HG02973 (cell line): ENCODE measurements around the gene BFSP1.
A peak's percentile ranks its signal among the peaks of the same experiment; 100 is the strongest.

Experiments
- ATAC-seq: cut with Tn5 transposase; IDR thresholded peaks from one replicate; pipeline ENCODE4 v1.9.1; 2021; ENCODE audit warnings: moderate library complexity; ENCODE audit not compliant: unreplicated experiment

Gene BFSP1

GRCh38 chr20:17524560-17524959 lies 6.6 kb downstream of the BFSP1 start:
- ATAC-seq, result no peak

DNA sequence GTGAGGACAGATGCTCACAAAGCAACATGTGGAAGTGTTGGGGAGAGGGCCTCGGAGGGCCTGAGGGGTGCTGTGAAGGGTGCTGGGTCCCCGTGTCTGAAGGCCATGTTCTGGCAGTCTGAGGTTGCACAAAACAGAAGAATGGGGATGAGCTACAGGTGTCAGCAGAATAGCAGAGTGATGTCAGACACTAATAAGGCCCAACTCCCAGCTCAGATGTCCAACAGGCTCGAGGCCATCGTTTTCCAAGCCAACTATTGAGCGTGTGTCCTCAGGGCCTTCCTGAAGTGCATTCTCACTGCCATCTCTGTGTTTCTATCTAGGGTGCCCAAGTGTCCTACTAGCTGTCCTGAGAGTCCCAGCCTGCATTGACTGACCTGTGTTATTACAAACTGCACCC lies 7.9 kb downstream of the BFSP1 start:
- ATAC-seq, result no peak

GRCh38 chr20:17522528-17522927 lies 8.7 kb downstream of the BFSP1 start:
- ATAC-seq, result no peak

GRCh38 chr20:17520583-17520982 lies 10.6 kb downstream of the BFSP1 start:
- no peak for ATAC-seq

- ATAC-seq, result no peak
Observed at GRCh38 chr20:17519606-17520285, 11.4 kb downstream of the BFSP1 start.

GRCh38 chr20:17518339-17519052 lies 12.7 kb downstream of the BFSP1 start:
- no peak for ATAC-seq

GRCh38 chr20:17515053-17515452 lies 16.1 kb downstream of the BFSP1 start:
- no peak for ATAC-seq

DNA sequence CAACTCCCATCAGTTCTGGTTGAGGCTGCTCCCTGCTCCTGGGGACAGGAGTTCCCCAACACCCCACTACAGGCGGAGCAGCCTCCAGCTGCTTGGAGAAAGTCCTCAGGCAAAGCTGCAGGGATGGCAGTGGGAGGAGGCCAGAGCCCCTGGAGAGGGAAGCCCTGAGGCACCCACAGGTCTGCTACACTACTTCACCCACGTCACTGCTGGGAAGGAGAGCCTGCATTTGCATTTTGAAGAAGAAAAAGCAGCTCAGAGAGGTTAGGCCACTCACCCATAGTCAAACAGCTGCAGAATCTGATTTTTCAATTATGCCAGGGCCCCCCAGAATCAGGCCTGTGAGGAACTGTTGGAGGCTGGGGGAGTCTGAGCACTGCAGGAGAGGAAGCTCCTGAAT lies 17.2 kb downstream of the BFSP1 start:
- ATAC-seq, result no peak

DNA sequence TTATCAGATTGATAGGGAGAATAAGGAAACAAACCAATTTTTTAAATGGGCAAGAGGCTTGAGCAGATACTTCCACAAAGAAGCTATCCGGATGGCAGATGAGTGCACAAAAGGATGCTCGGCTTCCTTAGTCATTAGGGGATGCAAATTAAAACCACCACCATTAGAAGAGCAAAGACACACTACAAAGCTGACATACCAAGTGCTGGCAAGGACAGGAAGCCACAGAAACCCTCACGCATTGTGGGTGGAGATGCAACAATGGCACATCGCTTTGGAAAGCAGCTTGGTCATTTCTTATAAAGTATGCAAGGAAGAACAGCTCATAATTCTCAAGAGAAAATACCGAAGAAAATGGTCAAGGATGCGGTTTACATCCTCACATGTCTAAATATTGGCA lies 19.8 kb downstream of the BFSP1 start:
- no peak for ATAC-seq

- no peak for ATAC-seq
Observed at GRCh38 chr20:17510548-17510947, 20.6 kb downstream of the BFSP1 start.

DNA sequence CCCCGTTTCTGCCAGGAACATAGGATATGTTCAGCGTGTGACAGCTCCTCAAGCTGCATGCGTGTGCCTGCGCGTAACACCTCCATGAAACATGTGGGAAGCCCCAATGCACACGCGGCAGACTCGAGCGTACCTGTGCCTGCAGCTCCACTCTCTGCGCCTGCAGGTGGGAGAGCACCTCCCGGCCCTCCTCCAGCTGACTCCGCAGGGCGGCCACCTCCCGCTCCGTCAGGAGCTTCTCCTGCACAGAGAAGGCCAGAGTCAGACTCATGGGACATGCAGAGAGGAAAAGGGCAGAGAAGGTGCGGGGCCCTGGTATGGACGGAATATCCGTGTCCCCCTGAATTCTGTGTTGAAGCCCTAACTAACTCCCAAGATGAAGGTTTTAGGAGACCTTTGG lies 22.4 kb downstream of the BFSP1 start:
- no peak for ATAC-seq

- ATAC-seq, result no peak
Observed at GRCh38 chr20:17507531-17507930, 23.6 kb downstream of the BFSP1 start.

DNA sequence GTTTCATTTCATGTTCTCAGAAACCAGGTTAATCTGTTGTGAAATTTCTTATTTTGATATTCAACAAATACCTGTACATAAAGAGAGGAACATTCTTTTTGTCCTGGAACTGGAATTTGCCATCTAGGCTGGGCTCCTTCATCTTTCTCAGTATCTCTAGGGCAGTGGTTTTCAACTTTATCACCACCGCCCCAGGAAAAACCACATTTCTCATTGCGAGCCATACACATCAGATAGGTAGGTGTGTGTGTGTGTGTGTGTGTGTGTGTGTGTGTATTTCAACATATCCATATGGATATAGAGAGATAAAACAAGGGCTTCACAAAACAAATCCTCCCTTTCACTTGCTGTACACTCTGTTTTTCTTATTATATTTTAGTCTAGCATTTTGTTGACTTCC lies 24.1 kb downstream of the BFSP1 start:
- ATAC-seq, result no peak

GRCh38 chr20:17505636-17506517 lies 25.3 kb downstream of the BFSP1 start:
- no peak for ATAC-seq

DNA sequence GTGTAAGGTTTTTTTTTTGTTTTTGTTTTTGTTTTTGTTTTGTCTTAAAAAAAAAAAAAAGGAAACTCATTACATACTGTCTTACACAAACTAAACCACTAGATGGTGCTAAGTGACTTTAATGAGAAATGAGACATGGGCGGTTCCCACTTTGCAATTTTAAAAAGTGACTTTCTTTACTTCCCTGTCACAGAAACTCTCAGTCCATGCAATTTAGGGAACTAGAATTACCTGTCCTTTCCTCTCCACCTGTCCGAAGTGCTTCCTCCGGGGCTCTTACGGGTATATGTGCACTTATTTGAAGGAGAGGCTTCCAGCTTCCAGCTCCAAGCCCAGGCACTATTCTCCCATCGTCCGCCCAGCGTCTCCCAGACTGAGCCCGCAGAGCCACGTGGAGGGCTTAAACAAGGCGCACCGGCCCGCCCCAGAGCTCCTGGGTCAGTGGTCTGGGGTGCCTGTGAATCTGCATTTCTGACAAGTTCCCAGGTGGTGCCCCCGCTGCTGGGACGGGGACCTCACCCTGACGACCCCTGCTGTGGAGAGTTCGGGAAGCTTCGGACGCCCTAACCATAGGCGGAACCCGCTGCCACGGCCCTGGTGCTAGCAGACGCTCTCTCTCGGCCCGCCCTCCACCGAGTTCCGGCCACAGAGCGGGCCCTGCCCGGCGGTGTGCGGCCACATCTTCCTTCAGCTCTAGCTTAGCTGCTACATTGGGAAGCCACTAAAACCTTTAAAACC lies 26.1 kb downstream of the BFSP1 start:
- ATAC-seq, result peak; percentile 57

- ATAC-seq, result peak; percentile 14
Observed at GRCh38 chr20:17504066-17504897, 26.9 kb downstream of the BFSP1 start.

- no peak for ATAC-seq
Observed at GRCh38 chr20:17503301-17504065, 27.7 kb downstream of the BFSP1 start.

- ATAC-seq, result no peak
Observed at GRCh38 chr20:17502105-17502504, 29.1 kb downstream of the BFSP1 start.

GRCh38 chr20:17501701-17502100 lies 29.5 kb downstream of the BFSP1 start:
- no peak for ATAC-seq
